GM18498 (cell line): ENCODE data around the gene TTLL3.
"Not testable (repeated sequence)": the region's sequence is repeated elsewhere in the genome, so short reads cannot be mapped to it uniquely, and the experiment has no call there.

ENCODE experiments used
- ATAC-seq: cut with Tn5 transposase; IDR thresholded peaks from one replicate; pipeline ENCODE4 v1.9.1; 2021; ENCODE audit warnings: mild to moderate bottlenecking, moderate library complexity; ENCODE audit not compliant: unreplicated experiment

Gene TTLL3

DNA sequence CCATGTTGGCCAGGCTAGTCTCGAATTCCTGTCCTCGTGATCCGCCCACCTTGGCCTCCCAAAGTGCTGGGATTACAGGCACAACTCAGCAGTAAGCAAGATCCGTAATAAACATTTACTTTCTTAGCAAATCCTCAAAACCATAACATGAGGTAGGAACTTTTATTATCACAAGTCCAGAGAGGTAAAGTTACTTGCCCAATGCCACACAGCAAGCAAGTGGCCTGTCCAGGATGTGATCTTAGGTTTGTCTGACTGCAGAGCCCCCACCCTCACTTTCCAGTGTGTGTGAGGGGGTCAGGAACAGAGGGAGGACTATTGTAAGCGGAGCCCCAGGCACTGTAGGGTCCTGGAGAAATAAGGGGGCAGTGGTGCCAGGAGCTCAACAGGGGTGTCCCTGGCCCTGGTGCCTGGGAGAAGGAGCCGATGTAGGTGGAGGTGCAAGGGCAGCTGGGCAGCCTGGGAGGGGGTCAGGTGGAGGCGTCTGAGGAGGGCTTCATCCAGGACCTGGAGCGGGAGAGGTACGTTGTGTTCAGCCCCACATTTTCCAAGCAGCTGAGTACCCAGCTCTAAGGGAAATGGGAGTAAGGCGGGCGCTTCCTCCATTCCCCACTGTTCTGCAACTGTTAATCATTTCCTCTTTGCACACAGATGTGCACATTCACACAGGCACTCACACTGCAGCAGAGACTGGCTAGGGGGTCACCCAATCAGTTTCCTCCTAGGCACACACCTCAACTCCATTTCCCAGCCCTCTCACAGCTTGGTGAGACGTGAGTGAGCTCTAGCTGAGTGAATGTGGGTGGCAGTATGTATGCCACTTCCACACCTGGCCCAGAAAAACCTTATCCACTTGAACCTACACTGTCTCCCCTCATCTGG lies 27.9 kb downstream of the TTLL3 start:
- ATAC-seq = no peak

DNA sequence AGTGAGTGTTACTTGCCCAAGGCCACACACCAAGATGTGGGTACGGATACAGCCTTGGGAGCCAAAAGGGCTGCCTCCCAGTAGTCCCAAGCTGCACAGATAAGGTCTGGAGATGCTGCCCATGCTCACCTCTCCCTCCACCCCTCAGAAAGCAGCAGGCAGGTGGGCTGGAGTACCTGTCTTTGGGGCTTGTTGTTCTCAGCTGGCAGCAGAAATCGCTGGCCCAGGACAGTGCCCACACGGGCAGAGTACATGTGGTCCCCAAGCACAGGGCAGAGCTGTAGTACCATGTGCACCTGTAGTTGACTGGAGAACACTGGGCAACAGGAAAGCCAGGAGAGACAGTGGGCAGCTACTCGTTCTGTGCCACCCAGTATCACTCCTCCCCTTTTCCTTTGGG lies 28.8 kb downstream of the TTLL3 start:
- no peak for ATAC-seq

DNA sequence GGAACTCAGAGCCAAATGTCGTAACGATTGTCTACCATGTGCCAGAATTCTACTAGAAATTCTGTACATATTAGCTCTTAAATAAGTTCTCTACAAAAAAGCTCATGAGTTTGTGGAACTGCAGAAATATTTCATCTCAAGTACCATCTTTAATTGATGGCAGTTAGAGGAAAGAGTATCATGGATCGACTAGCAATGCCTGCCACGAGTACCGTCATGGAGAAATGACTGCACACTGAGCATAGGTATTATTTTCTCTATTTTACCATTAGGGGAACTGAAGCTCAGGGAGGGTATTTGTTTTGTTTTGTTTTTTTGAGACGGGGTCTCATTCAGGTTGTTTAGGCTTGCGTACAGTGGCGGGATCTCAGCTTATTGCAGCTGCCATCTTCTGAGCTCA lies 31.0 kb downstream of the TTLL3 start:
- no peak for ATAC-seq

DNA sequence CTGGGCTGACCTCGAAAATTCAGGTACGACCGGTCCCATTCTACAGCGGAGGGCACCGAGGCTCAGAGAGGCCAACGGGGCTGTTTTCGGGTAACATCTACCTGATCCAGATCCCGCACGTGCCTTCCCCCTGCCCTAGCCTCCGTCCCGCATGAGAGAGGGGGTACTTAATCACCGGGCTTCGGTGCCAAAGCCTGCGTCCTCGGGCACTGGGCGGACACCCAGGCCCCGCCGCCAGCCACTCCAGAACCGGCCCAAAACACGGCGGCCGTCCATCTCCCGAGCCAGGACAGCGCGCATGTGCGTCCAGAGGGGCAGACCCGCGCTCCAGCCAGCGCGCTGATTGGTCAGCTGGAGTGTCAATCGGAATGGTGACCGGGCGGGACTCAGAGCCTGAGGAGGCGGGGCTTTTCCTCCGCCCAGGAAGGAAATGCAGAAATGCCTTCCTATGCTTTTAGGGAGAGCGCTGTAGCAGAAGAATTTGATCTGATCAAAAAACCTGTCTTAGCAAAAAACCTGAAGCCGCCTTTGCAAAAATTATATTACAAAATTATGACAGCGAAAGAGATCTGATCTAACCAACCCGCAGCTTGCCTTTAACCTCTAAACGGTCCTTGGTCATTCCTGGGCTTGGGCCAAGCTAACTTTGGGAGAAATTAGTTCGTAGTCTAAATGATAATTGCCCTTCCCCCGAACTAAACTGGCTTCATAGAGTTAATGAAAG lies 33.8 kb downstream of the TTLL3 start, which contains the start of gene RPUSD3:
Gene RPUSD3, minus strand, starts transcription at position 294 of the 724 bp plus-strand sequence. Its CDS starts 18 bp downstream, at position 276.
- peak; percentile 98 for ATAC-seq

DNA sequence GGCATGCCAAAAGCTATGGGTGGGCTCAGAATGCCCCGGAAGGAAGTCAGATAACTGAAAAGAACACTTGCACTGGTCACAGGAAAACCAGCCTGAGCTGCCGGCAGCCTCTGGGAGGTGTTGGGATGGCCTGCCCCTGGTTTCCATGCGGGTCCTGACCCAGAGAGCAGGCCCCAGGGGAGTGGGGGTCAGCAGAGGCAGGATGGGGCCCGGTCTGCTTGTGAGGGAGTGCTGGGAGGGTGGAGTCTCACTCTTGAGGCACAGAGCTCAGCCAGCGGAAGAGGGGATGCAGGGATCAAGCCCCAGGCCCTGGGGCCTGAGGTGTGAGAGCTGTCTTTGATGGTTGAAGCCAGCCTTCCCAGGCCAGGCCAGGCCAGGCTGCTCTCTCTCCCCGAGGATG lies 36.2 kb downstream of the TTLL3 start:
- no peak for ATAC-seq

DNA sequence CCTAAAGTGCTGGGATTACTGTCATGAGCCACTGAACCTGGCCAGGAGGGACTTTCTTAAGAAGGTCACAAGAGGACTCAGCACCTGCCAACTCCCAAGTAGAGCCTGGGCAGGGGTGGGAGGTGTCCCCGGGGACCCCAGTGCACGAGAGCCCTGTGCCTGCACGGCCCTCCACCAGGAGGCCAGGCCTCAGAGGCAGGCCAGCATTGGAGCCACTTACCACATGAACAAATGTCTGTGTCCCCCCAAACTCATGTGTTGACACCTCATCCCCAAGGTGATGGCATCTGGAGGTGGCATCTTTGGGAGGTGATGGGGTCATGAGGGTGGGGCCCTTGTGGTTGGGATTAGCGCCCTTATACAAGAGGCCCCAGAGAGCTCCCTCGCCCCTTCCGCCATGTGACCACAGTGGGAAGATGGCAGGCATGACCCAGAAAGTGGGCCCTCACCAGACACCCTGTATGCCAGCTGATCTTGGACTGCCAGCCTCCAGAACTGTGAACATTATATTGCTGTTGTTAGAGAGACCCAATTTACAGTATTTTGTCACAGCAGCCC lies 36.9 kb downstream of the TTLL3 start:
- ATAC-seq = no peak

DNA sequence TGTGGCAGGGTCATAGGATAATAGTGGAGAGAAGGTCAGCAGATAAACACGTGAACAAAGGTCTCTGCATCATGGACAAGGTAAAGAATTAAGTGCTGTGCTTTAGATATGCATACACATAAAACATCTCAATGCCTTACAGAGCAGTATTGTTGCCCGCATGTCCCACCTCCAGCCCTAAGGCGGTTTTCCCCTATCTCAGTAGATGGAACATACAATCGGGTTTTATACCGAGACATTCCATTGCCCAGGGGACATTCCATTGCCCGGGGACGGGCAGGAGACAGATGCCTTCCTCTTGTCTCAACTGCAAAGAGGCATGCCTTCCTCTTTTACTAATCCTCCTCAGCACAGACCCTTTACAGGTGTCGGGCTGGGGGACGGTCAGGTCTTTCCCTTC lies 37.8 kb downstream of the TTLL3 start:
- ATAC-seq = not testable (repeated sequence)

DNA sequence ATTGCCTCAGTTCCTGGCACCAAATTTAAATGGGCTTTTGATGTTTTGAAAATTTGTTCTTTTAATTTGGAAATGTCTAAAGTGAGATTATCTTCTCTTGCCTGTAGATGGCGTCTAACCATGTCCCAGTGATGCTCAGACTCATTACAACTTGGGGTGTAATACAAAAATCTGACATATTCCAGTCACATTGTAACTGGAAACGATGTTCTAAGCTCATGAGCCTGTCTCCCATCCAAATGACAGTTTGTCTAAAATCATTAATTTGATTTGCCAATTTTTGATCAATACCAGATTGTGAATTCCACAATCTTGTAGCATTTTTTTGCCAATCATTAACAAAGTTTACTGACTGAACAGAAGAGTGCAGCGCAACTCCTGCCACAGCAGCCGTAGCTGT lies 38.8 kb downstream of the TTLL3 start:
- not testable (repeated sequence) for ATAC-seq

DNA sequence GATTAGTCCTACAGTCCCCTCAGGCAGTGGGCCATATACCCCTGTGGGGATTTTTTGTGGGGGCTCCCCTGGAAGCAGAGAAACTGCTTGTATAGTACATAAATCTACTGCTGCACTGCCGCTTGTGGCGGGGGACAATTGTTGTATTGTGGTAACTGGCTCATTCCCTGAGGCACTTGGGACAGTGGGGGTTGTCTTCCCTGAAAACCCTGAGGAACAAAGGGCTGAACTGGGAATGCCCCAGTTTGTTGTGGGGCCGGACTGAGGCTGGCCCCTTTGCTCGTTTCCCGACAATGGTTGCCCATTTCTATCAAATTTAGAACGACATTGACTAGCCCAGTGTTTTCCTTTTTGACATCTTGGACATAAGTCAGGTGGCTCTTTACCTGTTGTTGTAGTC lies 41.3 kb downstream of the TTLL3 start:
- ATAC-seq = not testable (repeated sequence)

DNA sequence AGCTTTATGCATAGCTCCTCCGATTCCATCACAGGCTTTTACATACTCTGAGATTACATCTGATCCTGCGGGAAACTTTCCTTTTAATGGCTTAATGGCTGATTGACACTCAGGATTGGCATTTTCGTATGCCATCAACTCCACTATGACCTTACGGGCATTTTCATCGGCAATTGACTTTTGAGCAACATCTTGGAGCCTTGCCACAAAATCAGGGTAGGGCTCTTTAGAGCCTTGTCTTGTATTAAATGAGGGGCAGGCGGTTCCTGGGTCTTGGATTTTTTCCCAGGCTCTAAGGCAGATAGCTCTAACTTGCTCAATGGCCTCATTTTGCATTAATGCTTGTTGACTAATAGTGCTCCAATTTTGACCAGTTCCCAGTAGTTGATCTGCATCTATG lies 41.9 kb downstream of the TTLL3 start:
- not testable (repeated sequence) for ATAC-seq

DNA sequence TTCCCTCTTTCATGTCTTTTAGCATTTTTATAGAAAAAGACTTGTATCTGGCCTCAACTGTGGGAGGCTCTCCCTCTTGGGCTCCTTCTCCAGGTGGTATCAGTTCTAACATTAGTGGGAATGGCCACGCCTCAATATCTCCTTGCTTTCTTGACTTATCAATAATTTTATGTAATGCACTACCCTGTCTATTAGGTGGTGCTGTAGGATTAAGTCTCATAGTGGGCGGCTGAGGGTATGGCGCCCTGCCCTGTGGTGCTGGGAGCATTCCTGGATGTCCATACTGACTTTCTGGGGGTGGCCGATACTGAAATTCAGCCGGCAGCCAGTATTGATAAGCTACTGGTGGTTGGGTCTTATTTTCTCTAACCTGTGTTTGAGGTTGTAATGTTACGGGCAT lies 42.5 kb downstream of the TTLL3 start:
- ATAC-seq = no peak

DNA sequence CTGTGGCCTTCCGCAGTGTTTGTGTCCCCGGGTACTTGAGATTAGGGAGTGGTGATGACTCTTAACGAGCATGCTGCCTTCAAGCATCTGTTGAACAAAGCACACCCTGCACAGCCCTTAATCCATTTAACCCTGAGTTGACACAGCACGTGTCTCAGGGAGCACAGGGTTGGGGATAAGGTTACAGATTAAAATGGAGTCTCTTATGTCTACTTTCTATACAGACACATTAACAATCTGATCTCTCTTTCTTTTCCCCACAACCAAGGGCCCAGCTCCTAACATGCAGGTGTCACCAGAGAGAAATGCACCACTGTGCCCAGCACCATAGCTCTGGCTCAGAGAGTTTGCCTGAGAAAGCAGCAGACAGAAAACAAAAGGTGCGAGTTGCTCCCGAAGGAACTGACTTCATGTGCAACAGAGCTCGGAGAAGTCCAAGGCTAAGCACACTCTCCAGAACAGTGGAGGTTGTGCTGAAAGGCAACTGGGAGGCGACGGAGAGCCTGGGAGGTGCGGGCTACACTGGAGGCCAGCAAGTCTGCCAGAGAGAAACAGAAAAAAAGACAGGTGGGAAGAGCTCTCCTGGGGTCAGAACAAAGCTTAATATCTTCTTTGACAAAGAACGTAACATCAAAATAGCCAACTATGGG lies 44.4 kb downstream of the TTLL3 start:
- ATAC-seq = not testable (repeated sequence)

DNA sequence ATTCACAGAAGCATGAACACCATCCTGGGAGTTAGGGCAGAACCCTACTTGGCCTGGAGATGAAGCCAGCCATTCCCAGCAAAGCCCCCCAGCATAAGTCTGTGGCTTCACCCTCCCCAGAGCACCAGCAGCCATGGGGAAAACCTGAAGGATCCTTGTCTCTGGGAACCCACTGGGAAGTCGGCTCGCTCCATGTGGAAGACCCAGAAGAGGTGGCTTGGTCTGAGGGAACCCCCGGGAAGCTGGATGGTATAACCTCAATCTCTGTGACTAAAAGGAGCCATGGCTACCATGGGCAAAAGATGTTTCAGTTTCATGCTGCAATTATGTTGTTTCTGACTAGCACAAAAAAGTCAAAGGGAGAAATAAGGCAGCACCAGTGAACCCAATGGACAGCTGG lies 45.5 kb downstream of the TTLL3 start:
- no peak for ATAC-seq

DNA sequence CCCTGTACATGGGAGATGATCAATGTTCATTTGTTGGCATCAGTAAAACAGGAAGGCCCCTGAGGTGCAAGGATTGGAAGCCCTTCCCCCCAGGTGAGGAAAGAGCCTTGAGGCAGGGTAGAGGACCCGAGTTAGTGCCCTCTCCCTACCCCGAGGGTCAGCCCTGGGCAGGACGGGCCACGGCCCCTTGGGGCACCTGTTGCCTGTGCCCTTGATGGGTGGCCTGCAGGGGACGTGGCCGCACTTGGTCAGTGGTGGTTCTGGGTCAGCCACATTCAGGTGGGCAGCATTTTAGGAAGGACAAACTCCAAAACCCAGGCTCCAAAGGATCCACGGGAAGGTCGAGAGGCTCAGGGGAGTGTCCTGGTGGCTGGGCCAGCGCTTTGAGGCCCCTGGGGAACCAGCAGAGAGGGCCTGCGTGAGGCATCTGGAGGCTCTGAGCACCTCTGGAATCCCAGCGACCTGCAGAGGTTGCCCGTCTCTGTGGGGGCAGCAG lies 49.5 kb downstream of the TTLL3 start:
- no peak for ATAC-seq

DNA sequence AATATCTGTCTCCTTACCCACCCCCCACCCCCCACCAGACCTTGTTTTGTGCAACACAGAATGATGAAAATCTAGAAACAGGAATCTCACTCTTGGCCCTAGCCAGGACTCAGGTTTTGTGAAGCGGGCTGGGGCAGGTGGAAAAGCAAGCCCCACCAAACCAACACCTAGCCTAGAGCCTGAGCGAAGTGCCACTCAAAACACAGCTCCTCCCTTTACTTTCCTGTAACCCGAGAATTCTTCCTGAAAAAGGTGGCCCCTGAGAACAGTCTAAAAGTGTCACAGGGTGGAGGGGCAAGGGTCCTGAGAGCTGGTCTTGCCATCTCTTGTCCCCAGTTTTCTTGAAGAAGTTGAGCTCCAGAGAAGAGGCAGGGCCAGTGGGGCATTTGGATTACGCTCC lies 51.1 kb downstream of the TTLL3 start:
- ATAC-seq = no peak

DNA sequence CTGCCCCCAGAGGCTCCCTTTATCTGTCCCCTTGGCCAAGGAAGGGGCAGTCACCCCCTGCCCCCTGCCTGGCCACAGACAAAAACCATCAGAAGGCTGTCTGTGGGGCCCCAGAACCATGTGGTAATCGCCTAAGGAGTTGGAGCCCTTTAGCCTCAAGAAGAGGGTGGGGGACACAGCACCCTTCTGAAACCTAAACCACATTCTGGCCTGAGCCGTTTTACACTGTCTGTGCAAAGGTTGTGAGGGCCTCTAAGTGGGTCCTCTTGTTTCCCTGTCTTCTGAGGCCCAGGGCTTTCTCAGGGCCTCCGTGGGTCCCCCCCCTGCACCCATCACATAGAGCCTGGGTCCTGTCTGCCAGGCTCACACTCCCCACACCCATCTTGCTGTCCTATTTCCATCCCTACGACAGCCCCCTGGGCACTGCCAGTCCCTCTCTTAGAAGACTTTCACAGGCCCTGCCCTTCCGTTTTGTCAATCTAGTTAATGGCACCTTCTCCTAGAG lies 51.6 kb downstream of the TTLL3 start:
- no peak for ATAC-seq

DNA sequence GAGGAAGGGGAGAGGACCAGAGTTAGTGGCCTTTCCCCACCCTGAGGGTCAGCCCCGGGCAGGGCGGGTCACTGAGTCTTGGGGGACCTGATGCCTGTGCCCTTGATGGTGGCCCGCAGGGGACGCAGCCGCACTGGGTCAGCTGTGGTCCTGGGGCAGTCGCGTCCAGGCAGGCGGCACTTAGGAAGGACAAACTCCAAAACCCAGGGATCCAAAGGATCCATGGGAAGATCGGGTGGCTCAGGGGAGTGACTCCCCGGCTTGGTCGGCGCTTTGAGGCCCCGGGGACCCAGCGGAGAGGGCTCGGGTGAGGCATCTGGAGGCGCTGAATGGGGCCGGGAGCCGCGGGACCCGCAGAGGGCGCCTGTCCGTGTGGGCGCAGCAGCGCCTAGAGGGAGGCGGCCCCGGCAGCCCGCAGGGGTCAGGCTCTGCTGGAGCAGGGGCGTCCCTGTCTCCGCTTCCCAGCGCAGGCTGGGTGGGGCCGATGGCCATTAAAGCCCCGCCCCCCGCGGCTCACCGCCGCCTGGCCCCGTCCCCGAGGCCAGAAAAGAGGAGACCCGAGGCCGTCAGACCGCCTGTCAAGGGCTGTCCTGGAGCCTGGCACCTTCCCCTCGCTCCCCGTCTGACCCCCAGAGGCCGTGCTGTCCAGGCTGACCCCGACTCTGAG lies 52.5 kb downstream of the TTLL3 start:
- ATAC-seq = no peak

DNA sequence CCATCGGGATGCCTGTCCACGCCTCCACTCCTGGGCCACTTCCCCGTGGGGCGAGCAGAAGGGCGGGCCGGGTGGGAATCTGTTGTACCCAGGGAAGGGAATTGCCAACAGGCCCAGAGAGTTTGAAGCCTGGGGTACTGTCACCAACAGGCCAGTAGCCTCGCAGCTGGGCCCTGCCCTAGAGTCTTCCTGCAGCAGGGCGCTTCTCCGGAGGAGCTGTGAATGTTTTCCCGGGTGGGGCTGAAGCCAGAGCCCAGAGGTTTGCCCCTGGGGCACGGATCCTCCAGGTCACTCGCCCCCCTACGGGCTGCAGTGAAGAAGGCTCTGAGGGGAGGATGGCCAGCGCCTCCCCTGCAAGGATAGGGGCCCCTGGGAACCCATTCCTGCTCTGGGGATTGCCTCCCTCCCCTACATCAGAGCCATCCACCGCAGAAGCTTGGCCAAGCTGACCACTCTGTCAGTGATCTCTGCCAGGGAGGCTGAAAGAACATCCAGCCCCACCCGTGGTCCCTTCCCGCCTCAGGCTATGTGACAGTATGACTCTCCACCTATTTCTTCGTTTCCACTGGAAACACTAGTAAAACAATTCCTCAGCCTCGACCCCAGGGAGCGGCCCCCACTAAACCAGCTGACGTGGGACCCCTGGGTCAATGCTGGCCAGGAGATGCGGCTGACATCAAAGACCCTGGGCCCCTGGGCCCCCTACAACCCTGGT lies 53.2 kb downstream of the TTLL3 start:
- ATAC-seq = no peak

DNA sequence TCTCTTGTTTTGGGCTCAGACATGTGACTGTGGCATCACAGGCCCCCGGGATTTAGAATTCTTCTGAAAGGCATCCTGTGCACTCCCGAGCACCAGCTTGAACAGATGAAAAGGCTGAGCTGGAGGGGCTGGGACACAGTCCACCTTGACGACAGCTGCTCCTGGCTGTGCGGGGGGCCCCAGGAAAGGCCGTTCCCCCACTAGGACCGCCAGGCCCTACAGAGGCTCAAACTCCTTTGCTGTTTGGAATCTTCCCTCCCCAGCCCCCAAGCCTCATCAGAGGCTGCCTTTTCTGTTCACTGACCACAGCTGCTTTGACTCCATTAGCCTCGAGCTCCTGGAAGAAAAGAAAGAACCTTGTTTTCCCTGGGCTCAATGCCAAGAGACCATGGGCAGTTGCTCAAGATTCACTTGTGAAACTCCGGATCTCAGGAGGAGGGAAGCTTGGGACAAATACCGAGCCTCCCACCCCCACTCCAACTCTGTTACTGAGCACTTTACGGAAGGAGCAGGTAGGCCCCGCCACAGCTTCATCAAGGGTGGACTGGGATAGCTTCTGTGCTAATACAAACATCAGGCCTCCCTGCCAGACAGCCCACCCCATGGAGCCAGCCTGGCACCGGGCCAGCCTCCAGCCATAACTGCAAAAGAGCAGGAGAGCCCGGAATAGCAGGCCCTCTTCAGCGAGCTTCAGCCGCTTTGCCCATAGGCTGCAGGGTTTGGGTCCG lies 54.3 kb downstream of the TTLL3 start:
- no peak for ATAC-seq
